Forelimb muscle (tissue), 1 donor: ENCODE results near the gene CCN6. TPM values are rescaled to one million over a fixed set of nuclear protein-coding genes. Genes with fewer than 3 reads are reported as not detected.

ENCODE experiments used
- DNase-seq: peaks from one replicate; pipeline ENCODE4 v3.0.0-alpha.2; 2013; ENCODE audit warnings: low read depth
- polyA plus RNA-seq: library from polyadenylated mRNA; unstranded; fragments of 120-200 nt; gene quantifications from one replicate; pipeline ENCODE4 v1.2.1, GENCODE V29; 2013; ENCODE audit not compliant: insufficient read length

CCN6 gene
- 0.15 TPM for polyA plus RNA-seq

- no peak for DNase-seq
These were observed at the start of gene CCN6 for GRCh38 chr6:112054001-112054400. Gene CCN6 (plus strand): TSS chr6:112054104. CDS start chr6:112054358, 254 bp downstream.

GRCh38 chr6:112004201-112005012 lies 49.5 kb upstream of the CCN6 start:
- DNase-seq: no peak

GRCh38 chr6:112005013-112005371 lies 48.9 kb upstream of the CCN6 start:
- peak; percentile 87 for DNase-seq

GRCh38 chr6:112007254-112007653 lies 46.6 kb upstream of the CCN6 start:
- DNase-seq: no peak

GRCh38 chr6:112007805-112008204 lies 46.1 kb upstream of the CCN6 start:
- DNase-seq: no peak

GRCh38 chr6:112008482-112008881 lies 45.4 kb upstream of the CCN6 start:
- DNase-seq: no peak

GRCh38 chr6:112010328-112010727 lies 43.6 kb upstream of the CCN6 start:
- no peak for DNase-seq

GRCh38 chr6:112013051-112013450 lies 40.9 kb upstream of the CCN6 start:
- no peak for DNase-seq

- no peak for DNase-seq
These were observed 39.4 kb upstream of the CCN6 start for GRCh38 chr6:112014483-112014882.

- no peak for DNase-seq
These were observed 38.2 kb upstream of the CCN6 start for GRCh38 chr6:112015725-112016124.

GRCh38 chr6:112016320-112016719 lies 37.6 kb upstream of the CCN6 start:
- no peak for DNase-seq

- DNase-seq: no peak
These were observed 36.7 kb upstream of the CCN6 start for GRCh38 chr6:112017169-112017568.

GRCh38 chr6:112017760-112018537 lies 36.0 kb upstream of the CCN6 start:
- no peak for DNase-seq

- no peak for DNase-seq
These were observed 35.1 kb upstream of the CCN6 start for GRCh38 chr6:112018619-112019416.

- no peak for DNase-seq
These were observed 34.3 kb upstream of the CCN6 start for GRCh38 chr6:112019589-112019988.

- no peak for DNase-seq
These were observed 32.1 kb upstream of the CCN6 start for GRCh38 chr6:112021691-112022310.

- DNase-seq: no peak
These were observed 31.2 kb upstream of the CCN6 start for GRCh38 chr6:112022749-112023148.

GRCh38 chr6:112024464-112024863 lies 29.4 kb upstream of the CCN6 start:
- DNase-seq: no peak

GRCh38 chr6:112026933-112027332 lies 27.0 kb upstream of the CCN6 start:
- DNase-seq: no peak

GRCh38 chr6:112027942-112028674 lies 25.8 kb upstream of the CCN6 start:
- no peak for DNase-seq
